ENCODE measurements around the gene UGT2B15.
"Not testable (repeated sequence)": the region's sequence is repeated elsewhere in the genome, so short reads cannot be mapped to it uniquely, and the experiment has no call there.

UGT2B15 gene

DNA sequence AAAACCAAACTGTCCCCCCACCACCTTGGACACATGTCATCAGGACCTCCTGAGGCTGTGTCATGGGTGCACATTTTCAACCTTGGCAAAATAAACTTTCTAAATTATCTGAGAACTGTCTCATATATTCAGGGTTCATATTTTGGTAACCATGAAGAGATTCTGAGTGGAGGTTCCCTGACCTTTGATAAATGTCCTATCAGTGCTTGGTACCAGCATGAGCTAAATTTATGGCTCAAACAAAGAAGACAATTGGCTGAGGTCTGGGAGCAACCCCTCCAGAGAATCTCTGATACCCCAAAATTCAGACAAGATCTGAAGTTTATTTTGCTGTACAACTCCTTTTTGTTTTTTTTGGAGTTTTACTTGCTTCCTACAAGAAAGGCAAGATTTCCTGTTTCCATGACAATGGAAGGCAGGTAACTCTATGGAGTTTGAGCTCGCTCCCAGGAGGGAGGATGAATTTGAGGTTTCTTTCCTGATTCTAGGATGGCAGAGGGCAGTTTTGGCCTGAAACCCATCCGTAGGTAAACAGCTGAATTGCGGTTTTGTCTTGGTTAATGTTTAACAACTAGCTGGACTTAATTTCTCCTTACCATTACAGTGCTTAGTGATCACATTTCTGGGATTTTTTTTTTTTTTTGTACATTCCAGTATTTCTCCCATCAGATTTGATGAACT is 14.5 kb downstream of the UGT2B15 start:
- no peak overlapping the region for H3K4me3 Mint-ChIP-seq
- H3K27ac Mint-ChIP-seq, result peak overlapping the region; percentile 12 to 62 (median 55)
- no peaks in the 10 kb centered on the region for H3K36me3 Mint-ChIP-seq (ENCODE audit: low read depth)
- H3K4me1 Mint-ChIP-seq, result no peaks in the 10 kb centered on the region
- TF ChIP-seq, protein P1, sequence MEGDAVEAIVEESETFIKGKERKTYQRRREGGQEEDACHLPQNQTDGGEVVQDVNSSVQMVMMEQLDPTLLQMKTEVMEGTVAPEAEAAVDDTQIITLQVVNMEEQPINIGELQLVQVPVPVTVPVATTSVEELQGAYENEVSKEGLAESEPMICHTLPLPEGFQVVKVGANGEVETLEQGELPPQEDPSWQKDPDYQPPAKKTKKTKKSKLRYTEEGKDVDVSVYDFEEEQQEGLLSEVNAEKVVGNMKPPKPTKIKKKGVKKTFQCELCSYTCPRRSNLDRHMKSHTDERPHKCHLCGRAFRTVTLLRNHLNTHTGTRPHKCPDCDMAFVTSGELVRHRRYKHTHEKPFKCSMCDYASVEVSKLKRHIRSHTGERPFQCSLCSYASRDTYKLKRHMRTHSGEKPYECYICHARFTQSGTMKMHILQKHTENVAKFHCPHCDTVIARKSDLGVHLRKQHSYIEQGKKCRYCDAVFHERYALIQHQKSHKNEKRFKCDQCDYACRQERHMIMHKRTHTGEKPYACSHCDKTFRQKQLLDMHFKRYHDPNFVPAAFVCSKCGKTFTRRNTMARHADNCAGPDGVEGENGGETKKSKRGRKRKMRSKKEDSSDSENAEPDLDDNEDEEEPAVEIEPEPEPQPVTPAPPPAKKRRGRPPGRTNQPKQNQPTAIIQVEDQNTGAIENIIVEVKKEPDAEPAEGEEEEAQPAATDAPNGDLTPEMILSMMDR (IDR thresholded peaks at IDR 0.05; ENCODE audit: unreplicated experiment in 3 of 3), result no peak
- H3K27me3 Mint-ChIP-seq (ENCODE audit: low read depth), result no peaks in the 10 kb centered on the region
- no peaks in the 10 kb centered on the region for H3K9me3 Mint-ChIP-seq

DNA sequence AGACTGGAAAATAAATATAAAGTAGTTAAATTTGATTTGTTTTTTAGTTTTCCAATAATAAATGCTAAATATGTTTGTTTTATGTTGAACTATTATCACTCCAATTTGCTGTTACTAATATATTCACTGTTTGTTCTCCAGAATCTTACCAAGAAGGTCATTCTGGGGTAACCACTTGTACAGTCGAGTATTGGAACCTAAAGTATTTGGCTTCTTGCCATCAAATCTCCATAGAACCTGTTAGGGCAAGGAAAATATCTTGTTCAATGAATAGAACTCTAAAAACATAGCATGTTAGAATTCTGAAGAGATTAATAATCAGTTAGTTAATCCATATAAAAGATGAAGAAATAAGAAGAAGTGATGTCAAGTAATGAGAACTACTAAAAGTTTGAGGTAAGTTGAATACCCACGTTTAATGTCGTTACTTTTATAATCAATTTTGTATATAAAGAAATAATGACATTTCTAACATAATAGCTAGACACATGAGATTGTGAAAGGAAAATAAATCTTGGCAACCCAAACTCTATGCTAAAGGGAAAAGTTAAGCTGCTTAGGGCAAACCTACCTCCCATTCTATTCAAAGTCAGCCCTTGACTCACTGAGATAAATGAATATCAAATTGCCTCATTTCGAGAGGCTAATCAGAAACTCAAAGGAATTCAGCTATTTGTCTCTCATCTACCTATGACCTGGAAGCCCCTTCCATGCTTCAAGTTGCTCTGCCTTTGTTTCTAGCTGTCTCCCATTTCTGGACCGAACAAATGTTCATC is 15.3 kb downstream of the UGT2B15 start:
- H3K4me3 Mint-ChIP-seq, result no peak overlapping the region
- no peaks in the 10 kb centered on the region for H3K36me3 Mint-ChIP-seq (ENCODE audit: low read depth)
- no peaks in the 10 kb centered on the region for H3K27me3 Mint-ChIP-seq (ENCODE audit: low read depth)
- TF ChIP-seq, protein P1 (IDR thresholded peaks at IDR 0.05; ENCODE audit: unreplicated experiment in 3 of 3), result no peak
- peak overlapping the region in 1 of 3 experiments; percentile 12 for H3K27ac Mint-ChIP-seq
- no peaks in the 10 kb centered on the region for H3K9me3 Mint-ChIP-seq
- no peaks in the 10 kb centered on the region for H3K4me1 Mint-ChIP-seq

DNA sequence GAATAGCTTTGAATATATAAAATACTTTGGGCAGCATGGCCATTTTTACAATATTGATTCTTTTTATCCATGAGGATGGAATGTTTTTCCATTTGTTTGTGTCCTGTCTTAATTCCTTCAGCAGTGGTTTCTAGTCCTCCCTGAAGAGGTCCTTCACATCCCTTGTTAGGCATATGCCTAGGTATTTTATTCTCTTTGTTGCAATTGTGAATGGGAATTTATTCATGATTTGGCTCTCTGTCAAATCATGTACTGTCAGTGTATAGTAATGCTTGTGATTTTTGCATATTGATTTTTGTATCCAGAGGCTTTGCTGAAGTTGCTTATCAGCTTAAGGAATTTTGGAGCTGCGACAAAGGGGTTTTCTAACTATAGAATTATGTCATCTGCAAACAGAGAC is 18.5 kb downstream of the UGT2B15 start:
- H3K27me3 Mint-ChIP-seq (ENCODE audit: low read depth), result no peaks in the 10 kb centered on the region
- H3K9me3 Mint-ChIP-seq, result peaks cover 9% of the 10 kb centered on the region
- TF ChIP-seq, protein P1 (IDR thresholded peaks at IDR 0.05; ENCODE audit: unreplicated experiment in 3 of 3), result no peak
- H3K4me1 Mint-ChIP-seq, result no peaks in the 10 kb centered on the region
- H3K27ac Mint-ChIP-seq, result no peak overlapping the region
- no peaks in the 10 kb centered on the region for H3K36me3 Mint-ChIP-seq (ENCODE audit: low read depth)
- H3K4me3 Mint-ChIP-seq, result no peak overlapping the region

GRCh38 chr4:68630371-68630770 is 40.1 kb downstream of the UGT2B15 start:
- TF ChIP-seq, protein P1 (IDR thresholded peaks at IDR 0.05; ENCODE audit: unreplicated experiment in 3 of 3), result no peak
- Mint-ChIP-seq H3K27ac (no peak overlapping the region), H3K36me3 (ENCODE audit: low read depth) (no peaks in the 10 kb centered on the region), H3K4me1 (no peaks in the 10 kb centered on the region), H3K4me3 (no peak overlapping the region), H3K27me3 (ENCODE audit: low read depth) (no peaks in the 10 kb centered on the region), H3K9me3 (no peaks in the 10 kb centered on the region)

DNA sequence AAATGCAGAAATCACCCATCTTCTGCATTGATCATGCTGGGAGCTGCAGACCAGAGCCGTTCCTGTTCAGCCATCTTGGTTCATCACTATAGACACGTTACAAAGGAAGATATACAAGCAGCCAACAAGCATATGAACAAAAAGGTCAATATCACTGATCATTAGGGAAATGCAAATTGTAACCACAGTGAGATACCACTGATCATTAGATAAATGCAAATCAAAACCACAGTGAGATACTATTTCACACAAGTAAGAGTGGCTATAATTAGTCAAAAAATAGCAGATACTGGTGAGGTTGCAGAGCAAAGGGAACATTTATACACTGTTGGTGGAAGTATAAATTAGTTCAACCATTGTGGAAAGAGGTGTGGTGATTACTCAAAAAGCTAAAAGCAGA is 47.7 kb downstream of the UGT2B15 start:
- H3K4me3 Mint-ChIP-seq; H3K36me3 Mint-ChIP-seq (ENCODE audit: low read depth); H3K9me3 Mint-ChIP-seq; H3K4me1 Mint-ChIP-seq; H3K27ac Mint-ChIP-seq; H3K27me3 Mint-ChIP-seq (ENCODE audit: low read depth): not testable (repeated sequence)

- no peaks in the 10 kb centered on the region for H3K27me3 Mint-ChIP-seq (ENCODE audit: low read depth)
Observed at GRCh38 chr4:68617003-68617698, 53.3 kb downstream of the UGT2B15 start.

More at GRCh38 chr4:68617003-68617698, 53.3 kb downstream of the UGT2B15 start:
- no peaks in the 10 kb centered on the region for H3K4me1 Mint-ChIP-seq
- TF ChIP-seq, protein P1 (IDR thresholded peaks at IDR 0.05; ENCODE audit: unreplicated experiment in 3 of 3), result no peak
- H3K4me3 Mint-ChIP-seq, result no peak overlapping the region
- H3K36me3 Mint-ChIP-seq (ENCODE audit: low read depth), result no peaks in the 10 kb centered on the region
- H3K27ac Mint-ChIP-seq, result no peak overlapping the region
- no peaks in the 10 kb centered on the region for H3K9me3 Mint-ChIP-seq
